Upper lobe of left lung (tissue), 4 donors: ENCODE results near the gene ERF.

Experiments
- CTCF ChIP-seq, 6 experiments: fragments of 450-650 bp in 4 of 6; fragments of 200-600 bp in 2 of 6; sonication (generic) in 2 of 6; IDR thresholded peaks; one replicate each; pipeline ENCODE4 v1.5.1; 2016 to 2019; ENCODE audit warnings: antibody characterized with exemption in 6 of 6
- EP300 ChIP-seq, 4 donors: sonication (generic); formaldehyde crosslinking; IDR thresholded peaks; one replicate each; pipeline ENCODE4 v1.5.1; 2017; ENCODE audit warnings: antibody characterized with exemption in 4 of 4, control low read depth in 2 of 4
- POLR2A ChIP-seq, 4 donors: fragments of 450-650 bp; IDR thresholded peaks; one replicate each; pipeline ENCODE4 v1.5.1; 2016 to 2017; ENCODE audit warnings: antibody characterized with exemption in 4 of 4, mild to moderate bottlenecking in 2 of 4

- TF ChIP-seq POLR2A (IDR thresholded peaks at IDR 0.05) = no peak
- no peak for TF ChIP-seq CTCF (IDR thresholded peaks at IDR 0.05)
- no peak for TF ChIP-seq EP300 (IDR thresholded peaks at IDR 0.05)
Observed at GRCh38 chr19:42276821-42277220, 21.9 kb upstream of the ERF start.
